Uterus (tissue), 2 donors: ENCODE data around the gene LRAT.

Source experiments
- CTCF ChIP-seq, 4 experiments: fragments of 200-600 bp in 2 of 4; fragments of 450-650 bp in 2 of 4; sonication (generic) in 2 of 4; IDR thresholded peaks; one replicate each; pipeline ENCODE4 v1.5.1; 2016 to 2019; ENCODE audit warnings: antibody characterized with exemption in 4 of 4, mild to moderate bottlenecking in 2 of 4, moderate library complexity in 1 of 4
- POLR2A ChIP-seq, 2 donors: fragments of 450-650 bp; IDR thresholded peaks; one replicate each; pipeline ENCODE4 v1.6.1; 2016; ENCODE audit warnings: antibody characterized with exemption in 2 of 2, mild to moderate bottlenecking in 1 of 2, moderate library complexity in 1 of 2

GRCh38 chr4:154719087-154719486 is 24.7 kb upstream of the LRAT start:
- TF ChIP-seq CTCF (IDR thresholded peaks at IDR 0.05) (no peak), POLR2A (IDR thresholded peaks at IDR 0.05) (no peak)
